GM12892 (cell line): ENCODE measurements around the gene CBS.

Experiments used
- POLR2A ChIP-seq: IDR thresholded peaks from 2 replicates; pipeline ENCODE4 v1.6.1; 2011; ENCODE audit warnings: low read depth, low read length, control low read depth
- POLR2AphosphoS5 ChIP-seq: IDR thresholded peaks from 2 replicates; pipeline ENCODE4 v1.6.1; 2011; ENCODE audit warnings: low read depth, low read length, control low read depth

DNA sequence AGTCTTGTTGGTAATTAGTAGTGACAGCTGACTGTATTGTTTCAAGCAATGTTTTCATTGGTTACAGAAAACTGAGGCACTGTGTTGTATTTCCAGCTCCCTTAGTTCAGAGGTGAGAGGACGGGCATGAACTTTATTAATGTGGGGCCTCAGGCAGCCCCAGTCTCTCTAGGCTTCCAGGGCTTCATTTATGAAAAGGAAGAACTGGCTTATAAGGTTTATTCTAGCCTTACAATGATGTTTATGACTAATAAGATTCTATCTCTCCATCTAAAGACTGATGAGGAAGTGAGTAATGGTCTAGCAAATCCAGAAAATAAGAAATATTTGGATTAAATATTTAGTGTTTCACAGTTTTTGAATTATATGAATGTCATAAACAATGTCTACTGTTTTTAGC lies 41.5 kb downstream of the CBS start:
- TF ChIP-seq POLR2AphosphoS5 (no peak), POLR2A (no peak)
